Keratinocyte (primary cell): ENCODE measurements around the gene MAPK7.

ENCODE experiments used
- CTCF ChIP-seq, 3 experiments: IDR thresholded peaks in 1 of 3; conservative IDR thresholded peaks in 1 of 3; optimal IDR thresholded peaks in 1 of 3; 2 replicates in 2 of 3; 3 replicates in 1 of 3; pipeline versions ENCODE3 to v1.5.1; 2011; ENCODE audit warnings: low read length in 3 of 3, mild to moderate bottlenecking in 3 of 3, moderate library complexity in 2 of 3, control low read depth in 1 of 3, inconsistent platforms in 1 of 3; ENCODE audit not compliant: insufficient read depth in 2 of 3; ENCODE audit errors: extremely low read depth in 1 of 3
- EZH2 ChIP-seq: IDR thresholded peaks from one replicate; pipeline ENCODE4 v1.6.1; 2012; ENCODE audit warnings: inconsistent platforms, mild to moderate bottlenecking, low read length, moderate library complexity

GRCh38 chr17:19329839-19330238 is 48.5 kb upstream of the MAPK7 start:
- TF ChIP-seq CTCF (optimal IDR thresholded peaks at IDR 0.05 in 1 of 3, IDR thresholded peaks at IDR 0.05 in 1 of 3, conservative IDR thresholded peaks at IDR 0.05 in 1 of 3; ENCODE audit: extremely low read depth in 1 of 3, insufficient read depth in 2 of 3, low read length in 3 of 3) (no peak), EZH2 (no peak)
